Suprapubic skin (tissue), 4 donors: Measurements from ENCODE around the gene BOD1L1. TPM values are rescaled to one million over a fixed set of nuclear protein-coding genes. Genes with fewer than 3 reads are reported as not detected.

Experiments used
- DNase-seq, 2 donors: peaks; one replicate each; pipeline ENCODE4 v3.0.0-alpha.2; 2019; ENCODE audit warnings: low spot score in 2 of 2
- H3K27ac ChIP-seq: fragments of 200-600 bp; sonication (generic); one replicate; pipeline ENCODE4 v1.5.1; 2019
- H3K27me3 ChIP-seq: fragments of 200-600 bp; sonication (generic); one replicate; pipeline ENCODE4 v1.5.1; 2019
- H3K36me3 ChIP-seq: fragments of 200-600 bp; sonication (generic); one replicate; pipeline ENCODE4 v1.5.1; 2019
- H3K4me1 ChIP-seq: fragments of 200-600 bp; sonication (generic); one replicate; pipeline ENCODE4 v1.5.1; 2019
- H3K4me3 ChIP-seq: fragments of 200-600 bp; sonication (generic); one replicate; pipeline ENCODE4 v1.5.1; 2019; ENCODE audit warnings: mild to moderate bottlenecking
- H3K9me3 ChIP-seq: fragments of 200-600 bp; sonication (generic); one replicate; pipeline ENCODE4 v1.5.1; 2019
- CTCF ChIP-seq, 2 donors: fragments of 200-600 bp in 1 of 2; fragments of 450-650 bp in 1 of 2; sonication (generic) in 1 of 2; IDR thresholded peaks; one replicate each; pipeline ENCODE4 v1.5.1; 2016 to 2019; ENCODE audit warnings: antibody characterized with exemption in 2 of 2, mild to moderate bottlenecking in 1 of 2, moderate library complexity in 1 of 2
- EP300 ChIP-seq: sonication (generic); formaldehyde crosslinking; IDR thresholded peaks from one replicate; pipeline ENCODE4 v1.6.1; 2017; ENCODE audit warnings: antibody characterized with exemption
- POLR2A ChIP-seq, 2 donors: fragments of 450-650 bp; IDR thresholded peaks; one replicate each; pipeline ENCODE4 v1.6.1; 2017; ENCODE audit warnings: antibody characterized with exemption in 2 of 2, mild to moderate bottlenecking in 2 of 2, moderate library complexity in 2 of 2
- POLR2AphosphoS5 ChIP-seq, 3 donors: sonication (generic); formaldehyde crosslinking; IDR thresholded peaks; one replicate each; pipeline ENCODE4 v1.6.1; 2017; ENCODE audit warnings: antibody characterized with exemption in 3 of 3
- WGBS: methylation state at CpG from one replicate; pipeline ENCODE4 v1.1.5; 2018; 5-methylcytosine and 5-hydroxymethylcytosine counted together
- total RNA-seq, 4 donors: library from RNA; depleted of rRNA; stranded (reverse); fragments of >200 nt; gene quantifications; one replicate each; pipeline ENCODE4 v1.1.0, GENCODE V29; 2016

The BOD1L1 gene
- total RNA-seq, 4 donors from 2014 or later = 26.5 to 78.0 (median 36.5) TPM

- Histone ChIP-seq H3K36me3 (no peaks in the 10 kb centered on the region), H3K4me1 (no peaks in the 10 kb centered on the region), H3K4me3 (no peak overlapping the region), H3K27ac (no peak overlapping the region), H3K27me3 (no peaks in the 10 kb centered on the region), H3K9me3 (no peaks in the 10 kb centered on the region)
- WGBS = 44% methylated on average over 6 of the region's 6 CpGs
- DNase-seq = no peak
- no peak for TF ChIP-seq CTCF (IDR thresholded peaks at IDR 0.05)
- no peak for TF ChIP-seq POLR2AphosphoS5 (IDR thresholded peaks at IDR 0.05)
These were observed 19.5 kb upstream of the BOD1L1 start for GRCh38 chr4:13647031-13647430.

- WGBS = 91% methylated on average over 1 of the region's 1 CpG
- Histone ChIP-seq H3K36me3 (no peaks in the 10 kb centered on the region), H3K27me3 (peaks cover 2% of the 10 kb centered on the region), H3K4me1 (no peaks in the 10 kb centered on the region), H3K9me3 (no peaks in the 10 kb centered on the region), H3K27ac (no peak overlapping the region), H3K4me3 (no peak overlapping the region)
- DNase-seq = no peak
- TF ChIP-seq POLR2AphosphoS5 (IDR thresholded peaks at IDR 0.05) (no peak), POLR2A (IDR thresholded peaks at IDR 0.05) (no peak), CTCF (IDR thresholded peaks at IDR 0.05) (no peak), EP300 (no peak)
These were observed 17.6 kb upstream of the BOD1L1 start for GRCh38 chr4:13645075-13645474.

- Histone ChIP-seq H3K36me3 (no peaks in the 10 kb centered on the region), H3K4me3 (no peak overlapping the region), H3K27ac (no peak overlapping the region), H3K9me3 (no peaks in the 10 kb centered on the region), H3K27me3 (peaks cover 7% of the 10 kb centered on the region), H3K4me1 (no peaks in the 10 kb centered on the region)
- no peak for TF ChIP-seq POLR2A (IDR thresholded peaks at IDR 0.05)
- no peak for DNase-seq
- 21% methylated on average over 2 of the region's 2 CpGs for WGBS
These were observed 14.8 kb upstream of the BOD1L1 start for GRCh38 chr4:13642170-13642950.

GRCh38 chr4:13641084-13641483 is 13.6 kb upstream of the BOD1L1 start:
- Histone ChIP-seq H3K36me3 (no peaks in the 10 kb centered on the region), H3K4me1 (no peaks in the 10 kb centered on the region), H3K9me3 (no peaks in the 10 kb centered on the region), H3K4me3 (no peak overlapping the region), H3K27ac (no peak overlapping the region), H3K27me3 (peaks cover 7% of the 10 kb centered on the region)
- no peak for DNase-seq
- 41% methylated on average over 6 of the region's 6 CpGs for WGBS
- TF ChIP-seq EP300 (no peak), POLR2AphosphoS5 (IDR thresholded peaks at IDR 0.05) (no peak), CTCF (IDR thresholded peaks at IDR 0.05) (no peak), POLR2A (IDR thresholded peaks at IDR 0.05) (no peak)

- no peaks in the 10 kb centered on the region for H3K4me1 ChIP-seq
- 21% methylated on average over 8 of the region's 8 CpGs for WGBS
- H3K9me3 ChIP-seq = no peaks in the 10 kb centered on the region
- DNase-seq = no peak
- H3K4me3 ChIP-seq = no peak overlapping the region
- TF ChIP-seq POLR2A (IDR thresholded peaks at IDR 0.05) = no peak
- no peak for TF ChIP-seq POLR2AphosphoS5 (IDR thresholded peaks at IDR 0.05)
- no peak for TF ChIP-seq EP300
- no peak for TF ChIP-seq CTCF (IDR thresholded peaks at IDR 0.05)
- no peak overlapping the region for H3K27ac ChIP-seq
- peaks cover 7% of the 10 kb centered on the region for H3K27me3 ChIP-seq
- H3K36me3 ChIP-seq = no peaks in the 10 kb centered on the region
These were observed 12.8 kb upstream of the BOD1L1 start for GRCh38 chr4:13640149-13640940.
